Measurements from ENCODE around the gene MTMR2.

DNA sequence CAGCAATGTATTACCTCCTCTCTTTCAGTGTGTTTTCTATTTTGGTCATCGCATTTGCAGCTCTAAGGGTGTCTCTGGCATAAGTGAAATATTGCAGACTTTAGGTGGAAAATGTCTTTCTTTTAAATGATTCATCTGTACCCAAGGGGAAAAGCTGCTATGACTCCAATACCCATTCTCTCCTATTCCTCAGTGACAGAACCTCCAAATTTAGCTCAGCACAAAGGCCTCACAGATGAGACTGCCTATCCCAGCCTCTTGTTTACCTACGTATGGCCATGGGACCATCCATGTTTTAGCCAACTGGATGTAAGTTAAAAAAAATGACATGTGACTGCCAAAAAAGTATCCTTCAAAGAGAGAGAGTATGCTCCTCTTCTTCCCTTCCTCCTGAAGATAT lies 7.9 kb downstream of the MTMR2 start:
- TF ChIP-seq NONO (IDR thresholded peaks at IDR 0.05): no peak
- no peak for TF ChIP-seq NONO (CRISPR knock-in tag; conservative IDR thresholded peaks at IDR 0.05)
- TF ChIP-seq NR2F1 (CRISPR knock-in tag; IDR thresholded peaks at IDR 0.05): no peak

Data from HepG2 (cell line).